Liver (tissue), 9 donors: ENCODE measurements around the gene C2CD5. TPM values are rescaled to one million over a fixed set of nuclear protein-coding genes. Genes with fewer than 3 reads are reported as not detected.

Source experiments
- DNase-seq: peaks from one replicate; pipeline ENCODE4 v3.0.0-alpha.2; 2017; ENCODE audit warnings: low spot score
- H3K27ac ChIP-seq, 2 donors: one replicate each; pipeline ENCODE4 v1.7.0; 2013; ENCODE audit warnings: inconsistent platforms in 2 of 2, low read length in 2 of 2, control low read depth in 1 of 2, low read depth in 1 of 2, mild to moderate bottlenecking in 1 of 2
- H3K27me3 ChIP-seq, 4 donors: one replicate each; pipeline versions ENCODE4 v1.6.1 to v1.7.0; 2013; ENCODE audit warnings: low read length in 3 of 4, inconsistent platforms in 1 of 4, mild to moderate bottlenecking in 1 of 4, moderate library complexity in 1 of 4; ENCODE audit not compliant: control insufficient read depth in 4 of 4, insufficient read depth in 4 of 4
- H3K36me3 ChIP-seq, 4 donors: one replicate each; pipeline versions ENCODE4 v1.6.1 to v1.7.0; 2013; ENCODE audit warnings: low read length in 3 of 4, mild to moderate bottlenecking in 3 of 4, low read depth in 1 of 4, moderate library complexity in 1 of 4; ENCODE audit not compliant: control insufficient read depth in 4 of 4, insufficient read depth in 3 of 4
- H3K4me1 ChIP-seq, 4 donors: one replicate each; pipeline versions ENCODE4 v1.6.1 to v1.7.0; 2013; ENCODE audit warnings: low read length in 3 of 4, mild to moderate bottlenecking in 3 of 4, moderate library complexity in 1 of 4; ENCODE audit not compliant: control insufficient read depth in 4 of 4, insufficient read depth in 4 of 4
- H3K4me3 ChIP-seq, 3 donors: one replicate each; pipeline versions ENCODE4 v1.6.1 to v1.7.0; 2013; ENCODE audit warnings: low read length in 3 of 3, control low read depth in 1 of 3, low read depth in 1 of 3, mild to moderate bottlenecking in 1 of 3
- H3K9ac ChIP-seq, 2 donors: one replicate each; pipeline ENCODE4 v1.7.0; 2013; ENCODE audit warnings: low read length in 2 of 2, mild to moderate bottlenecking in 2 of 2, moderate library complexity in 2 of 2, control low read depth in 1 of 2, low read depth in 1 of 2
- H3K9me3 ChIP-seq, 4 donors: one replicate each; pipeline versions ENCODE4 v1.6.1 to v1.7.0; 2013; ENCODE audit warnings: low read length in 3 of 4; ENCODE audit not compliant: control insufficient read depth in 4 of 4
- CTCF ChIP-seq: fragments of 150-350 bp; IDR thresholded peaks from 2 replicates; pipeline ENCODE4 v1.5.1; 2017; ENCODE audit warnings: improper control_type of control experiment, low read depth, low read length; ENCODE audit not compliant: missing input control
- EGR1 ChIP-seq, 2 donors: IDR thresholded peaks; 2 replicates each; pipeline ENCODE4 v1.6.1; 2016 to 2018; ENCODE audit warnings: antibody characterized with exemption in 2 of 2, low read depth in 2 of 2
- FOXA1 ChIP-seq: IDR thresholded peaks from 2 replicates; pipeline ENCODE4 v1.6.1; 2016; ENCODE audit warnings: antibody characterized with exemption
- FOXA2 ChIP-seq: IDR thresholded peaks from 2 replicates; pipeline ENCODE4 v1.6.1; 2016; ENCODE audit warnings: antibody characterized with exemption
- GABPA ChIP-seq, 2 donors: IDR thresholded peaks in 1 of 2; conservative IDR thresholded peaks in 1 of 2; 2 replicates each; pipeline ENCODE4 v1.6.1; 2016; ENCODE audit warnings: antibody characterized with exemption in 2 of 2, mild to moderate bottlenecking in 1 of 2, moderate library complexity in 1 of 2
- HNF4A ChIP-seq, 2 donors: conservative IDR thresholded peaks; 2 replicates each; pipeline ENCODE4 v1.6.1; 2016; ENCODE audit warnings: antibody characterized with exemption in 2 of 2, mild to moderate bottlenecking in 2 of 2
- HNF4G ChIP-seq: IDR thresholded peaks from 2 replicates; pipeline ENCODE4 v1.6.1; 2016; ENCODE audit warnings: antibody characterized with exemption
- JUND ChIP-seq, 2 donors: IDR thresholded peaks; 2 replicates each; pipeline ENCODE4 v1.6.1; 2016; ENCODE audit warnings: antibody characterized with exemption in 2 of 2
- NR2F2 ChIP-seq: IDR thresholded peaks from 2 replicates; pipeline ENCODE4 v1.6.1; 2016; ENCODE audit warnings: antibody characterized with exemption
- RAD21 ChIP-seq, 2 donors: IDR thresholded peaks; 2 replicates each; pipeline ENCODE4 v1.6.1; 2016; ENCODE audit warnings: antibody characterized with exemption in 2 of 2, mild to moderate bottlenecking in 2 of 2
- RXRA ChIP-seq, 2 donors: IDR thresholded peaks; 2 replicates each; pipeline ENCODE4 v1.6.1; 2017 to 2018; ENCODE audit warnings: antibody characterized with exemption in 2 of 2, mild to moderate bottlenecking in 1 of 2
- SP1 ChIP-seq: IDR thresholded peaks from 2 replicates; pipeline ENCODE4 v1.6.1; 2018; ENCODE audit warnings: antibody characterized with exemption, mild to moderate bottlenecking
- TAF1 ChIP-seq: conservative IDR thresholded peaks from 2 replicates; pipeline ENCODE4 v1.6.1; 2016; ENCODE audit warnings: antibody characterized with exemption, mild to moderate bottlenecking
- YY1 ChIP-seq: IDR thresholded peaks from 2 replicates; pipeline ENCODE4 v1.6.1; 2016; ENCODE audit warnings: antibody characterized with exemption, mild to moderate bottlenecking
- WGBS: extraction: QIAGEN DNeasy Blood & Tissue Kit; methylation state at CpG from one replicate; pipeline ENCODE4 v1.1.7; 2013; 5-methylcytosine and 5-hydroxymethylcytosine counted together
- polyA plus RNA-seq, 2 donors: library from polyadenylated mRNA; stranded (reverse) in 1 of 2; unstranded in 1 of 2; fragments of 200-250 nt in 1 of 2; fragments of >200 nt in 1 of 2; fragmentation: Nextera tagmentation in 1 of 2; extraction: Ambion mirVana in 1 of 2; gene quantifications; one replicate each; pipeline versions ENCODE4 v1.2.1 to v1.2.3, GENCODE V29; 2013 to 2015
- total RNA-seq, 2 donors: library from RNA; depleted of rRNA; stranded (reverse); fragments of >200 nt; gene quantifications; one replicate each; pipeline ENCODE4 v1.2.3, GENCODE V29; 2014
- TF ChIP-seq, protein P1 (sequence below): IDR thresholded peaks from 2 replicates; pipeline ENCODE4 v1.6.1; 2016; ENCODE audit warnings: antibody characterized with exemption
- TF ChIP-seq, protein P2 (sequence below): IDR thresholded peaks from 2 replicates; pipeline ENCODE4 v1.6.1; 2016; ENCODE audit warnings: antibody characterized with exemption, mild to moderate bottlenecking
- TF ChIP-seq, protein P3 (sequence below): IDR thresholded peaks from 2 replicates; pipeline ENCODE4 v1.6.1; 2016; ENCODE audit warnings: antibody characterized with exemption
- TF ChIP-seq, protein P4 (sequence below): IDR thresholded peaks from 2 replicates; pipeline ENCODE4 v1.6.1; 2016; ENCODE audit warnings: antibody characterized with exemption
- donor health status: healthy.
- donor health status: healthy.
- donor health status: healthy.
- donor health status: healthy.
- donor health status: healthy.

The C2CD5 gene
- total and polyA plus RNA-seq, 4 donors: 5.8 to 25.0 (median 13.2) TPM

DNA sequence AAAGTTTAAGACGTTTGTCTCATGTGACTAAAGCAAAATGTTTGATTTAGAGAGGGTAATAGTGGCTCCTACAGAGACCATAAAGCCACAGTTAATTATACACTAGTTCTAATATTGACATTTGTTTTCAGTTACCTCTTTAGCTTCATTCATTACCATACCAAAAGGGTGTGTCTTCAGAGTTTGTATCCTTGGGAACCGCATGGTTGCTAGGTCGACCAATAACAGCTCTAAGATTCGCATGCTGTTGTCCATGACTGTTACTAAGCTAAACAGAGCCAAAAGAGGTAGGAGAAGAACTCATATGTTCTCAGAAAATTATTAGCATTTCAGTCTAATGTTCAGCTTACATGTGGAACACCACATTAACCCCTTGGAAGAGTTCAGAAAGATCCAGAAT lies 44.5 kb upstream of the C2CD5 start:
- Histone ChIP-seq H3K4me1 (peaks cover 0 to 1% (median 0%) of the 10 kb centered on the region in 4 donors), H3K27ac (no peak overlapping the region), H3K9me3 (no peaks in the 10 kb centered on the region), H3K36me3 (no peaks in the 10 kb centered on the region), H3K4me3 (no peak overlapping the region), H3K9ac (no peak overlapping the region), H3K27me3 (no peaks in the 10 kb centered on the region)
- no peak for DNase-seq
- WGBS: 64% methylated on average over 4 of the region's 4 CpGs
- TF ChIP-seq FOXA2 (no peak), FOXA1 (no peak), JUND (IDR thresholded peaks at IDR 0.05) (no peak), TAF1 (no peak), RAD21 (IDR thresholded peaks at IDR 0.05) (no peak), CTCF (no peak), RXRA (IDR thresholded peaks at IDR 0.05) (no peak), NR2F2 (no peak), HNF4G (no peak), SP1 (no peak), EGR1 (IDR thresholded peaks at IDR 0.05; ENCODE audit: low read depth in 2 of 2) (no peak), HNF4A (conservative IDR thresholded peaks at IDR 0.05) (no peak), GABPA (IDR thresholded peaks at IDR 0.05 in 1 of 2, conservative IDR thresholded peaks at IDR 0.05 in 1 of 2) (no peak), YY1 (no peak)
- TF ChIP-seq, protein P1, sequence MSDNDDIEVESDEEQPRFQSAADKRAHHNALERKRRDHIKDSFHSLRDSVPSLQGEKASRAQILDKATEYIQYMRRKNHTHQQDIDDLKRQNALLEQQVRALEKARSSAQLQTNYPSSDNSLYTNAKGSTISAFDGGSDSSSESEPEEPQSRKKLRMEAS: no peak
- TF ChIP-seq, protein P2, sequence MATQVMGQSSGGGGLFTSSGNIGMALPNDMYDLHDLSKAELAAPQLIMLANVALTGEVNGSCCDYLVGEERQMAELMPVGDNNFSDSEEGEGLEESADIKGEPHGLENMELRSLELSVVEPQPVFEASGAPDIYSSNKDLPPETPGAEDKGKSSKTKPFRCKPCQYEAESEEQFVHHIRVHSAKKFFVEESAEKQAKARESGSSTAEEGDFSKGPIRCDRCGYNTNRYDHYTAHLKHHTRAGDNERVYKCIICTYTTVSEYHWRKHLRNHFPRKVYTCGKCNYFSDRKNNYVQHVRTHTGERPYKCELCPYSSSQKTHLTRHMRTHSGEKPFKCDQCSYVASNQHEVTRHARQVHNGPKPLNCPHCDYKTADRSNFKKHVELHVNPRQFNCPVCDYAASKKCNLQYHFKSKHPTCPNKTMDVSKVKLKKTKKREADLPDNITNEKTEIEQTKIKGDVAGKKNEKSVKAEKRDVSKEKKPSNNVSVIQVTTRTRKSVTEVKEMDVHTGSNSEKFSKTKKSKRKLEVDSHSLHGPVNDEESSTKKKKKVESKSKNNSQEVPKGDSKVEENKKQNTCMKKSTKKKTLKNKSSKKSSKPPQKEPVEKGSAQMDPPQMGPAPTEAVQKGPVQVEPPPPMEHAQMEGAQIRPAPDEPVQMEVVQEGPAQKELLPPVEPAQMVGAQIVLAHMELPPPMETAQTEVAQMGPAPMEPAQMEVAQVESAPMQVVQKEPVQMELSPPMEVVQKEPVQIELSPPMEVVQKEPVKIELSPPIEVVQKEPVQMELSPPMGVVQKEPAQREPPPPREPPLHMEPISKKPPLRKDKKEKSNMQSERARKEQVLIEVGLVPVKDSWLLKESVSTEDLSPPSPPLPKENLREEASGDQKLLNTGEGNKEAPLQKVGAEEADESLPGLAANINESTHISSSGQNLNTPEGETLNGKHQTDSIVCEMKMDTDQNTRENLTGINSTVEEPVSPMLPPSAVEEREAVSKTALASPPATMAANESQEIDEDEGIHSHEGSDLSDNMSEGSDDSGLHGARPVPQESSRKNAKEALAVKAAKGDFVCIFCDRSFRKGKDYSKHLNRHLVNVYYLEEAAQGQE: no peak
- TF ChIP-seq, protein P3, sequence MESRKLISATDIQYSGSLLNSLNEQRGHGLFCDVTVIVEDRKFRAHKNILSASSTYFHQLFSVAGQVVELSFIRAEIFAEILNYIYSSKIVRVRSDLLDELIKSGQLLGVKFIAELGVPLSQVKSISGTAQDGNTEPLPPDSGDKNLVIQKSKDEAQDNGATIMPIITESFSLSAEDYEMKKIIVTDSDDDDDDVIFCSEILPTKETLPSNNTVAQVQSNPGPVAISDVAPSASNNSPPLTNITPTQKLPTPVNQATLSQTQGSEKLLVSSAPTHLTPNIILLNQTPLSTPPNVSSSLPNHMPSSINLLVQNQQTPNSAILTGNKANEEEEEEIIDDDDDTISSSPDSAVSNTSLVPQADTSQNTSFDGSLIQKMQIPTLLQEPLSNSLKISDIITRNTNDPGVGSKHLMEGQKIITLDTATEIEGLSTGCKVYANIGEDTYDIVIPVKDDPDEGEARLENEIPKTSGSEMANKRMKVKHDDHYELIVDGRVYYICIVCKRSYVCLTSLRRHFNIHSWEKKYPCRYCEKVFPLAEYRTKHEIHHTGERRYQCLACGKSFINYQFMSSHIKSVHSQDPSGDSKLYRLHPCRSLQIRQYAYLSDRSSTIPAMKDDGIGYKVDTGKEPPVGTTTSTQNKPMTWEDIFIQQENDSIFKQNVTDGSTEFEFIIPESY: no peak
- TF ChIP-seq, protein P4, sequence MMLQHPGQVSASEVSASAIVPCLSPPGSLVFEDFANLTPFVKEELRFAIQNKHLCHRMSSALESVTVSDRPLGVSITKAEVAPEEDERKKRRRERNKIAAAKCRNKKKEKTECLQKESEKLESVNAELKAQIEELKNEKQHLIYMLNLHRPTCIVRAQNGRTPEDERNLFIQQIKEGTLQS: no peak
